ENCODE data around the gene TUBB2B.
"Not testable (repeated sequence)": the region's sequence is repeated elsewhere in the genome, so short reads cannot be mapped to it uniquely, and the experiment has no call there.

Gene TUBB2B

GRCh38 chr6:3244003-3244831 lies 16.8 kb upstream of the TUBB2B start:
- Histone ChIP-seq H3K27ac (ENCODE audit: low read depth, low read length, severe bottlenecking) (no peak overlapping the region), H3K4me3 (ENCODE audit: extremely low read depth, insufficient read depth, low read length, poor library complexity, severe bottlenecking) (no peak overlapping the region), H3K4me1 (ENCODE audit: control insufficient read depth, insufficient read depth, low read length, poor library complexity, severe bottlenecking) (peaks cover 11% of the 10 kb centered on the region), H3K9me3 (ENCODE audit: control insufficient read depth, low read length) (peaks cover 5% of the 10 kb centered on the region), H3K36me3 (ENCODE audit: control insufficient read depth, insufficient read depth, low read length) (no peaks in the 10 kb centered on the region)
- WGBS, 2 experiments (ENCODE audit: insufficient coverage in 2 of 2) = 94 to 98% methylated on average over 5 to 6 of the region's 8 CpGs

GRCh38 chr6:3242768-3243167 lies 15.3 kb upstream of the TUBB2B start:
- Histone ChIP-seq H3K27ac (ENCODE audit: low read depth, low read length, severe bottlenecking) (no peak overlapping the region), H3K36me3 (ENCODE audit: control insufficient read depth, insufficient read depth, low read length) (no peaks in the 10 kb centered on the region), H3K4me3 (ENCODE audit: extremely low read depth, insufficient read depth, low read length, poor library complexity, severe bottlenecking) (no peak overlapping the region), H3K4me1 (ENCODE audit: control insufficient read depth, insufficient read depth, low read length, poor library complexity, severe bottlenecking) (peaks cover 4% of the 10 kb centered on the region), H3K9me3 (ENCODE audit: control insufficient read depth, low read length) (peaks cover 5% of the 10 kb centered on the region)
- 86 to 100% methylated on average over 1 of the region's 4 CpGs for WGBS, 2 experiments (ENCODE audit: insufficient coverage in 2 of 2)

- H3K27ac ChIP-seq (ENCODE audit: low read depth, low read length, severe bottlenecking); H3K4me1 ChIP-seq (ENCODE audit: control insufficient read depth, insufficient read depth, low read length, poor library complexity, severe bottlenecking); H3K4me3 ChIP-seq (ENCODE audit: extremely low read depth, insufficient read depth, low read length, poor library complexity, severe bottlenecking); H3K9me3 ChIP-seq (ENCODE audit: control insufficient read depth, low read length); H3K36me3 ChIP-seq (ENCODE audit: control insufficient read depth, insufficient read depth, low read length): not testable (repeated sequence)
- no CpG with 5 or more reads among the region's 4 CpGs for WGBS, 2 experiments (ENCODE audit: insufficient coverage in 2 of 2)
Observed at GRCh38 chr6:3241745-3242144, 14.3 kb upstream of the TUBB2B start.

GRCh38 chr6:3240595-3240994 lies 13.1 kb upstream of the TUBB2B start:
- no peak overlapping the region for H3K27ac ChIP-seq (ENCODE audit: low read depth, low read length, severe bottlenecking)
- 85 to 87% methylated on average over 5 to 6 of the region's 7 CpGs for WGBS, 2 experiments (ENCODE audit: insufficient coverage in 2 of 2)
- H3K4me1 ChIP-seq (ENCODE audit: control insufficient read depth, insufficient read depth, low read length, poor library complexity, severe bottlenecking) = no peaks in the 10 kb centered on the region
- peaks cover 5% of the 10 kb centered on the region for H3K9me3 ChIP-seq (ENCODE audit: control insufficient read depth, low read length)
- no peaks in the 10 kb centered on the region for H3K36me3 ChIP-seq (ENCODE audit: control insufficient read depth, insufficient read depth, low read length)
- no peak overlapping the region for H3K4me3 ChIP-seq (ENCODE audit: extremely low read depth, insufficient read depth, low read length, poor library complexity, severe bottlenecking)

GRCh38 chr6:3239110-3239830 lies 11.8 kb upstream of the TUBB2B start:
- no peak overlapping the region for H3K4me3 ChIP-seq (ENCODE audit: extremely low read depth, insufficient read depth, low read length, poor library complexity, severe bottlenecking)
- H3K9me3 ChIP-seq (ENCODE audit: control insufficient read depth, low read length) = peaks cover 5% of the 10 kb centered on the region
- H3K4me1 ChIP-seq (ENCODE audit: control insufficient read depth, insufficient read depth, low read length, poor library complexity, severe bottlenecking) = no peaks in the 10 kb centered on the region
- H3K27ac ChIP-seq (ENCODE audit: low read depth, low read length, severe bottlenecking) = no peak overlapping the region
- WGBS, 2 experiments (ENCODE audit: insufficient coverage in 2 of 2) = 80 to 83% methylated on average over 11 to 12 of the region's 13 CpGs
- no peaks in the 10 kb centered on the region for H3K36me3 ChIP-seq (ENCODE audit: control insufficient read depth, insufficient read depth, low read length)

- no peaks in the 10 kb centered on the region for H3K4me1 ChIP-seq (ENCODE audit: control insufficient read depth, insufficient read depth, low read length, poor library complexity, severe bottlenecking)
- no peak overlapping the region for H3K4me3 ChIP-seq (ENCODE audit: extremely low read depth, insufficient read depth, low read length, poor library complexity, severe bottlenecking)
- H3K9me3 ChIP-seq (ENCODE audit: control insufficient read depth, low read length) = no peaks in the 10 kb centered on the region
- H3K27ac ChIP-seq (ENCODE audit: low read depth, low read length, severe bottlenecking) = no peak overlapping the region
- WGBS, 2 experiments (ENCODE audit: insufficient coverage in 2 of 2) = 94 to 96% methylated on average over 20 to 22 of the region's 24 CpGs
- no peaks in the 10 kb centered on the region for H3K36me3 ChIP-seq (ENCODE audit: control insufficient read depth, insufficient read depth, low read length)
Observed at GRCh38 chr6:3237761-3238662, 10.6 kb upstream of the TUBB2B start.

GRCh38 chr6:3236005-3236404 lies 8.6 kb upstream of the TUBB2B start:
- Histone ChIP-seq H3K9me3 (ENCODE audit: control insufficient read depth, low read length) (no peaks in the 10 kb centered on the region), H3K36me3 (ENCODE audit: control insufficient read depth, insufficient read depth, low read length) (no peaks in the 10 kb centered on the region), H3K4me1 (ENCODE audit: control insufficient read depth, insufficient read depth, low read length, poor library complexity, severe bottlenecking) (peaks cover 3% of the 10 kb centered on the region), H3K4me3 (ENCODE audit: extremely low read depth, insufficient read depth, low read length, poor library complexity, severe bottlenecking) (no peak overlapping the region), H3K27ac (ENCODE audit: low read depth, low read length, severe bottlenecking) (no peak overlapping the region)
- WGBS, 2 experiments (ENCODE audit: insufficient coverage in 2 of 2) = 89 to 92% methylated on average over 2 to 3 of the region's 3 CpGs

- H3K9me3 ChIP-seq (ENCODE audit: control insufficient read depth, low read length) = no peaks in the 10 kb centered on the region
- no peak overlapping the region for H3K27ac ChIP-seq (ENCODE audit: low read depth, low read length, severe bottlenecking)
- H3K4me3 ChIP-seq (ENCODE audit: extremely low read depth, insufficient read depth, low read length, poor library complexity, severe bottlenecking) = no peak overlapping the region
- peaks cover 3% of the 10 kb centered on the region for H3K4me1 ChIP-seq (ENCODE audit: control insufficient read depth, insufficient read depth, low read length, poor library complexity, severe bottlenecking)
- 90 to 92% methylated on average over 2 of the region's 2 CpGs for WGBS, 2 experiments (ENCODE audit: insufficient coverage in 2 of 2)
- H3K36me3 ChIP-seq (ENCODE audit: control insufficient read depth, insufficient read depth, low read length) = no peaks in the 10 kb centered on the region
Observed at GRCh38 chr6:3235486-3235885, 8.0 kb upstream of the TUBB2B start.

- Histone ChIP-seq H3K27ac (ENCODE audit: low read depth, low read length, severe bottlenecking) (no peak overlapping the region), H3K4me1 (ENCODE audit: control insufficient read depth, insufficient read depth, low read length, poor library complexity, severe bottlenecking) (peaks cover 3% of the 10 kb centered on the region), H3K9me3 (ENCODE audit: control insufficient read depth, low read length) (no peaks in the 10 kb centered on the region), H3K4me3 (ENCODE audit: extremely low read depth, insufficient read depth, low read length, poor library complexity, severe bottlenecking) (no peak overlapping the region), H3K36me3 (ENCODE audit: control insufficient read depth, insufficient read depth, low read length) (no peaks in the 10 kb centered on the region)
- WGBS, 2 experiments (ENCODE audit: insufficient coverage in 2 of 2) = 94 to 100% methylated on average over 2 to 3 of the region's 3 CpGs
Observed at GRCh38 chr6:3233904-3234303, 6.5 kb upstream of the TUBB2B start.

- 90 to 98% methylated on average over 3 of the region's 3 CpGs for WGBS, 2 experiments (ENCODE audit: insufficient coverage in 2 of 2)
- Histone ChIP-seq H3K36me3 (ENCODE audit: control insufficient read depth, insufficient read depth, low read length) (no peaks in the 10 kb centered on the region), H3K9me3 (ENCODE audit: control insufficient read depth, low read length) (no peaks in the 10 kb centered on the region), H3K4me3 (ENCODE audit: extremely low read depth, insufficient read depth, low read length, poor library complexity, severe bottlenecking) (no peak overlapping the region), H3K27ac (ENCODE audit: low read depth, low read length, severe bottlenecking) (no peak overlapping the region), H3K4me1 (ENCODE audit: control insufficient read depth, insufficient read depth, low read length, poor library complexity, severe bottlenecking) (peaks cover 3% of the 10 kb centered on the region)
Observed at GRCh38 chr6:3233321-3233720, 5.9 kb upstream of the TUBB2B start.
